SK-N-MC (cell line): ENCODE measurements around the gene HBG2.

ENCODE experiments used
- EZH2 ChIP-seq: fragments of 200-600 bp; sonication (generic); IDR thresholded peaks from one replicate; pipeline ENCODE4 v1.6.1; 2017; ENCODE audit warnings: antibody characterized with exemption
- POLR2AphosphoS5 ChIP-seq: IDR thresholded peaks from 2 replicates; pipeline ENCODE4 v1.6.1; 2012; ENCODE audit warnings: mild to moderate bottlenecking, low read depth, low read length, borderline replicate concordance

- no peak for TF ChIP-seq POLR2AphosphoS5
- TF ChIP-seq EZH2 = no peak
These were observed 31.8 kb upstream of the HBG2 start for GRCh38 chr11:5286351-5286750.
